Measurements from ENCODE around the gene MFAP4.

Gene MFAP4

DNA sequence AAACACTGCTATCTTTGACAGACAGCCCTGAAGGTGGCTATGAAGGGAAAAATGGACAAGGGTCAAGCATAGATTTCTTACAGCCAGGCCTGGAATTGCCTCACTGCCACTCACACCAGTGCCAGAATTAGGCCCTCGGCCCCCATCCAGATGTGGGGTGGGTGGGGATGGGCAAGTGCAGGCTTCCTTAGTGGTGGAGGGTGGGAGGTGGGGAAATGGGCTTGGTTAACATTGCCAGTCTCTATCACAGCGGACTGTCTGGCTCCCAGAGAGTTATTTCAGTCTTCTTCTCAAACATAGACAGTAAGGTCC, 49.3 kb downstream of the MFAP4 start:
- Histone ChIP-seq H3K4me2 (ENCODE audit: low read depth, low read length, poor library complexity, severe bottlenecking) (no peak overlapping the region), H3K36me3 (ENCODE audit: low read length) (no peaks in the 10 kb centered on the region), H3K9me3 (ENCODE audit: insufficient read depth, low read length) (no peaks in the 10 kb centered on the region), H3K27ac (ENCODE audit: low read depth, low read length) (no peak overlapping the region), H3K4me3 (ENCODE audit: insufficient read depth, low read length, poor library complexity, severe bottlenecking) (no peak overlapping the region), H2AFZ (ENCODE audit: low read depth, low read length, severe bottlenecking) (no peak overlapping the region), H3K27me3 (ENCODE audit: low read length) (no peaks in the 10 kb centered on the region), H3K9me2 (replicated peaks; ENCODE audit: insufficient read depth, low read length) (no peaks in the 10 kb centered on the region), H4K20me1 (ENCODE audit: low read depth, low read length) (no peaks in the 10 kb centered on the region), H3K79me2 (ENCODE audit: insufficient read depth, low read length) (no peaks in the 10 kb centered on the region), H3K9ac (ENCODE audit: low read length) (no peak overlapping the region), H3F3A (ENCODE audit: insufficient read depth) (no peaks in the 10 kb centered on the region)
- TF ChIP-seq, protein P1, sequence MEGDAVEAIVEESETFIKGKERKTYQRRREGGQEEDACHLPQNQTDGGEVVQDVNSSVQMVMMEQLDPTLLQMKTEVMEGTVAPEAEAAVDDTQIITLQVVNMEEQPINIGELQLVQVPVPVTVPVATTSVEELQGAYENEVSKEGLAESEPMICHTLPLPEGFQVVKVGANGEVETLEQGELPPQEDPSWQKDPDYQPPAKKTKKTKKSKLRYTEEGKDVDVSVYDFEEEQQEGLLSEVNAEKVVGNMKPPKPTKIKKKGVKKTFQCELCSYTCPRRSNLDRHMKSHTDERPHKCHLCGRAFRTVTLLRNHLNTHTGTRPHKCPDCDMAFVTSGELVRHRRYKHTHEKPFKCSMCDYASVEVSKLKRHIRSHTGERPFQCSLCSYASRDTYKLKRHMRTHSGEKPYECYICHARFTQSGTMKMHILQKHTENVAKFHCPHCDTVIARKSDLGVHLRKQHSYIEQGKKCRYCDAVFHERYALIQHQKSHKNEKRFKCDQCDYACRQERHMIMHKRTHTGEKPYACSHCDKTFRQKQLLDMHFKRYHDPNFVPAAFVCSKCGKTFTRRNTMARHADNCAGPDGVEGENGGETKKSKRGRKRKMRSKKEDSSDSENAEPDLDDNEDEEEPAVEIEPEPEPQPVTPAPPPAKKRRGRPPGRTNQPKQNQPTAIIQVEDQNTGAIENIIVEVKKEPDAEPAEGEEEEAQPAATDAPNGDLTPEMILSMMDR (IDR thresholded peaks at IDR 0.05; ENCODE audit: insufficient read depth, low read length, poor library complexity, severe bottlenecking): no peak
- TF ChIP-seq EZH2phosphoT487 (conservative IDR thresholded peaks at IDR 0.05; ENCODE audit: low read length): no peak

DNA sequence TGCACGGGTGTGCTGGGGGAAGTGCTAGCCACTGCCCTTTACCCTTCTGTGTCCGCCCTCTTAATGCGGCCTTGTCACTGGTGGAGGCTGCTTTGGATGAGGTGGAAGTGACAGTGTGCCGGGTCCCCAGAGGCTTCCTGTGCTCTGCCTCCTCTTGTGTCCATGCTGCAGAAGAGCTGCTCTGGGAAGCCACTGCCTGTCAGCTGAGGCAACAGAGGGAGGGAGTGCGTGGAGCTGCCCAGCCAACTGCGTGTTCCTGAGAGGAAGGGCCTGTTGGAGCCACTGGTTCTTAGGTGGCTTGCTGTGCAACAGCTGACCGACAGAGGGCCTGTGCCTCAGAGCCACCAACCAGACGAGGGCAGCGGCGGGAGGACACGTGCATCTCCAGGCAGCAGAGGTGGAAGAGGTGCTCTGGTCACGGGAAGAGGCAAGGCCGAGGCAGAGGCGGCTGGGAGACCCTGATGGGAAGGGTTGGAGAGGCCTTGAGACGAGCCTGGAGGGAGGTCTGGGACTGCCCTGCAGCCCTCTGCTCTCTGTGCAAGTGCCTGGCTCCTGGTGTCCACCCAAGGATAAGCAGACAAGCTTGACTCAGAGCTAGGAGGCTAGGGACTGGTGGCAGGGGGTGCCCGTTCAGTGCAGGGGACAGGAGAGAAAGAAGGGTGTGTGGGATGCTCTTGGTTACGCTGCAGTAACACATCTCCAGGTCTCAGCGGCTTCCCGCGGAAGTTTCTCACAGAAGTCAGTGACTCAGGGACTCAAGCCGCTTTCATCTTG, 49.9 kb downstream of the MFAP4 start:
- Histone ChIP-seq H3K4me2 (ENCODE audit: low read depth, low read length, poor library complexity, severe bottlenecking) (no peak overlapping the region), H2AFZ (ENCODE audit: low read depth, low read length, severe bottlenecking) (no peak overlapping the region), H3K27ac (ENCODE audit: low read depth, low read length) (no peak overlapping the region), H3F3A (ENCODE audit: insufficient read depth) (no peaks in the 10 kb centered on the region), H3K4me3 (ENCODE audit: insufficient read depth, low read length, poor library complexity, severe bottlenecking) (no peak overlapping the region), H3K27me3 (ENCODE audit: low read length) (no peaks in the 10 kb centered on the region), H3K9me3 (ENCODE audit: insufficient read depth, low read length) (no peaks in the 10 kb centered on the region), H3K79me2 (ENCODE audit: insufficient read depth, low read length) (no peaks in the 10 kb centered on the region), H3K9me2 (replicated peaks; ENCODE audit: insufficient read depth, low read length) (no peaks in the 10 kb centered on the region), H3K9ac (ENCODE audit: low read length) (no peak overlapping the region), H3K36me3 (ENCODE audit: low read length) (no peaks in the 10 kb centered on the region), H4K20me1 (ENCODE audit: low read depth, low read length) (no peaks in the 10 kb centered on the region)
- TF ChIP-seq, protein P1 (IDR thresholded peaks at IDR 0.05; ENCODE audit: insufficient read depth, low read length, poor library complexity, severe bottlenecking): no peak
- TF ChIP-seq EZH2phosphoT487 (conservative IDR thresholded peaks at IDR 0.05; ENCODE audit: low read length): no peak

DNA sequence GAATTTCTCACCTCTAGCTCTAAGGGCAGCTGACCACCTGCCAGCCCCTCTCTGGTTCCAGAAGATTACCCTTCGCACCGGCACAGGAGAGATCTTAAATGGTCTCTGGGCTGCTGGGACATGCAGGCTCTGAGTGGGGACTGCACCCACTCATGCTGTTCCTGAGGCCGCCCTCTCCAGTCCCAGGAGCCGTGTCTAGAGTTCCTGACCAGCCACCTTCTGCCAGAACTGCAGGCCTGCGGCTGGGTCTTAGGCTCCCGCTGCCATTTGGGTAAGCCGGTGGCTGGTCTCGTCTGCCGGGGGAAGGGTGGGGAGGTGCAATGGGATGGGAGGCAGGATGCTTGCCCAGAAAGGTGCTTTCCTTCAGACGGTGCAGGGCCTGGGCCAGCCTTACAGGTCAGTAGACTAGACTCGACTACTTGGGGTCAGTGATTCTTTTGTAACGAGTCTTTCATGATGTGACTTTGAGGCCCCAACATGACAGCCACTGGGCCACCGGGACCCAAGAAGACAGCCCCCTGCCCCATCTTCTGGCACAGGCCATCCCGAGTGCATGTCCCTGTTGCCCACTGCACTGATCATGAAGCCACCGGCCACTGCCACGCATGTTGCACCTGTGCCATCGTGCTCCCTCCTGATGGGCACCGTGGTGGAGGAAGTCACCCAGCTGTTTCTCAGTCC, 50.9 kb downstream of the MFAP4 start:
- Histone ChIP-seq H3K27ac (ENCODE audit: low read depth, low read length) (no peak overlapping the region), H3K27me3 (ENCODE audit: low read length) (no peaks in the 10 kb centered on the region)
- TF ChIP-seq, protein P1 (IDR thresholded peaks at IDR 0.05; ENCODE audit: insufficient read depth, low read length, poor library complexity, severe bottlenecking): no peak
- no peak for TF ChIP-seq EZH2phosphoT487 (conservative IDR thresholded peaks at IDR 0.05; ENCODE audit: low read length)

More for the DNA sequence above, 50.9 kb downstream of the MFAP4 start:
- Histone ChIP-seq H3K9me3 (ENCODE audit: insufficient read depth, low read length) (no peaks in the 10 kb centered on the region), H3K4me2 (ENCODE audit: low read depth, low read length, poor library complexity, severe bottlenecking) (no peak overlapping the region), H3K79me2 (ENCODE audit: insufficient read depth, low read length) (no peaks in the 10 kb centered on the region), H3K9ac (ENCODE audit: low read length) (no peak overlapping the region), H3F3A (ENCODE audit: insufficient read depth) (no peaks in the 10 kb centered on the region), H3K36me3 (ENCODE audit: low read length) (no peaks in the 10 kb centered on the region), H2AFZ (ENCODE audit: low read depth, low read length, severe bottlenecking) (no peak overlapping the region), H3K9me2 (replicated peaks; ENCODE audit: insufficient read depth, low read length) (no peaks in the 10 kb centered on the region), H4K20me1 (ENCODE audit: low read depth, low read length) (no peaks in the 10 kb centered on the region), H3K4me3 (ENCODE audit: insufficient read depth, low read length, poor library complexity, severe bottlenecking) (no peak overlapping the region)
